RPMI7951 (cell line): ENCODE results near the gene CAMKK2. TPM values are rescaled to one million over a fixed set of nuclear protein-coding genes. Genes with fewer than 3 reads are reported as not detected.
"Not testable (repeated sequence)": the region's sequence is repeated elsewhere in the genome, so short reads cannot be mapped to it uniquely, and the experiment has no call there.

ENCODE experiments used
- DNase-seq: peaks from one replicate; pipeline ENCODE4 v3.0.0-alpha.2; 2012; ENCODE audit warnings: low read depth
- total RNA-seq: library from RNA; depleted of rRNA; stranded (reverse); fragments of >200 nt; shearing (Covaris generic); gene quantifications from 2 replicates; pipeline ENCODE4 v1.2.3, GENCODE V29; 2014

The CAMKK2 gene
- total RNA-seq, 1 experiment from 2014 or later, result 6.4 TPM

DNA sequence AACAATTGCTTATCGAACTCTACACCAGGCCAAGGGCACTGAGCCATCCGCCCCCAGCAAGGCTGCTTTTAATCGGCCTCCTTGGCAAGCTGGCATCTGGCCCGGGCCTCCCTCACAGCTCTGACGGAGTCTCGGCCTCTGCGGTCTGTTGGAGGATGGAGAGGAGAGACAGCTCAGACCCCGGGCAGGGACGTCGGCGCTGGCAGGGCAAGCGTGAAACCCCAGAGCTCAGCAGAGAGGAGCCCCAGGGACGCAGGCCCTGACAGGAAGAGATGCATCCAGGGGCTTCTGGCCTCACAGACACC lies 17.5 kb downstream of the CAMKK2 start:
- no peak for DNase-seq

DNA sequence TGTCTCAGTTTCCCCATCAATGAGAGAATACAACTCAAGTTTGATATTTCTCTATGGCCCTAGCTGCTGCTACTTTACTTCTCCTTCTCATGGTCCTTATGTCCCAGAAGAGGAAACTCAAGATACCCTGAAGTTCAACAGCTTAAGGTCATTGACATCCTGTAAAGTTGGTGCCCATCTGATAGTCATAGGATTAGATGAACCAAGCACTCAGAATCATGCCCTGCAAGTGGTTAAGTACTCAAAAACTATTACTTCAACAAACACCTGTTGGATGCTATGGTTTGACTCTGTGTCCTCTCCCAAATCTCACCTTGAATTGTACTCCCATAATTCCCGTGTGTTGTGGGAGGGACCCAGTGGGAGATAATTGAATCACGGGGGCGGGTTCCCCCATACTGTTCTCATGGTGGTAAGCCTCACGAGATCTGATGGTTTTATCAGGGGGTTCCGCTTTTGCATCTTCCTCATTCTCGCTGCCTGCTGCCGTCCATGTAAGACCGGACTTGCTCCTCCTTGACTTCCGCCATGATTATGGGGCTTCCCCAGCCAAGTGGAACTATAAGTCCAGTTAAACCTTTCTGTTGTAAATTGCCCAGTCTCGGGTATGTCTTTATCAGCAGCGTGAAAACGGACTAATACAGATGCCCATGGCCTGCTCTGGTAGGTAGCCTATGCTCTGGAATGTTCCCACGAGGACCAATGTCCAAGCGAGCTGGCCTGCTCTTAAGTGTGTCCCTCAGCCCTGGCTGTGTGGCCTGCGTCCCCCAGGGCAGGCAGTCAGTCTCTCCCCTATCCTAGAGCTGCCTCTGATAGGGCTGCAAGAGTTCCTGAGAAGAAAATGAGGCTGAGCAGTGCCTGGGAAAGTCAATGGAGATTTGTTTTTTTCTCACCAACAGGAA lies 18.1 kb downstream of the CAMKK2 start:
- DNase-seq, result no peak

DNA sequence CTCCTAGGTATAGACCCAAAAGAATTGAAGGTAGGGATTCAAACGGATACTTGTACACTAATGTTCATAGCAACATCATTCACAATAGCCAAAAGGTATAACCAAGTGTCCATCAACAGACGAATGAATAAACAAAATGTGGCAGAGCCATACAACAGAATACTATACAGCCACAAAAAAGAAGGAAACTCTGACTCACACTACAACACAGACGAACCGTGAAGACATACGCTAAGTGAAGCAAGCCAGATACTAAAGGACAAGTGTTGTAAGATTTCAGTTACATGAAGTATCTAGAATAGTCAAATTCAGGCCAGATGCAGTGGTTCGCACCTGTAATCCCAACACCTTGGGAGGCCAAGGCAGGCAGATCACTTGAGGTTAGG lies 19.1 kb downstream of the CAMKK2 start:
- no peak for DNase-seq

DNA sequence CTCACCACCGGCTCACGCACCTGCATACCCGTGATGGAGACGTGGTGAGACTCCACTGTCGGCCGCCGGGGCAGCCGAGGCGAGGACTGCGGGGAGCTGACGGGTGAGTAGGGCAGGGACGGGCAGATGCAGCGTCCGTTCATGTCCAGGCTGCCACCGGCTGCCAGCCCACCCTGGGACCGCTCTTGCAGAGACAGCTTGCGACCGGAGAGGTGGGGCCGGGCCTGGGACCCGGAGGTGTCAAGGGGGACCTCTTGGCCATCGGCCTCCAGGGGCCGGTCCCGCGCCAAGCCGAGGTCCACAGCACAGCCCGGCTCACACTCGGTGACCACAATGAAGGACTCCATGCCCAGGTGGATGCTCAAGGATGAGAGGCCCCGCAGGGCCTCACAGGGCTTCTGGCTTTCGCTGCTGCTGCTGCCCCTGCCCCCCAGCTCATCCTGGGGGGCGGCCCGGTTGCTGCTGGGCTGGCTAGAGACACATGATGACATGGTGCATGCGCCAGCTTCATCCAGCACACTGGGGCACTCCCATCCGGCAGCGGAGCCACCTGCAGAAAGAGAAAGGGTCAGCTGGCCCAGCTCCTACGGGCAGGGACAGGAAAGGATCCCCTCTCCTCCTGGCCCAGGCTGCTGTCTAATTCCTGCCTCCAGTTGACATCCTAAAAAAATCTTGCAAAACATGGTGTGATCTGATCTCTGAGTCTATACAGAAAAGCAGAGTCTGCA lies 22.3 kb downstream of the CAMKK2 start:
- no peak for DNase-seq

DNA sequence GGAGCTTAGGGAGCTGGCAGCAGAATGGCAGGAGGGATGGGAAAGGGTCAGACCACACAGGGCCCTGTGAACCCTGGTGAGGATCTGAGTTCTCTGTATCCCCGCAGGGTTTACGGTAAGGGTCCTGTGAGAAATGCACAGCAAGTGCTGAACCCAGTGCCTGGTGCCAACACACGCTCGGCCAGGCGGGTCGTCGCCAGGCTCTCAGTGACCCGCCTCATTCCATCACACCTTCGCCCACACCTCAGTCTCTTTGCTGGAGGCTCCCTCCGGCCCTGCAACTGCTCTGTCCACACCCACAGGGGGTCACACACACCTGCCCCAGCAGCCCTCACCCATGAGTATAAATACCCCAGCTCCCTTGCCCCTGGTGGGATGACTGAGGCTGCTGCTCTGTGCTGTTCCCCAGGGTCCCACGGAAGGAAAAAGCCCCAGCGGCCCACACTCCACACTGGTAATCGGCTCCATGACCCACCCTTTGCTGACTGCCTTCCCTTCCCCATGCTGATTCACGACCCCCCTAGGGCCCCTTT lies 23.1 kb downstream of the CAMKK2 start:
- DNase-seq, result no peak

DNA sequence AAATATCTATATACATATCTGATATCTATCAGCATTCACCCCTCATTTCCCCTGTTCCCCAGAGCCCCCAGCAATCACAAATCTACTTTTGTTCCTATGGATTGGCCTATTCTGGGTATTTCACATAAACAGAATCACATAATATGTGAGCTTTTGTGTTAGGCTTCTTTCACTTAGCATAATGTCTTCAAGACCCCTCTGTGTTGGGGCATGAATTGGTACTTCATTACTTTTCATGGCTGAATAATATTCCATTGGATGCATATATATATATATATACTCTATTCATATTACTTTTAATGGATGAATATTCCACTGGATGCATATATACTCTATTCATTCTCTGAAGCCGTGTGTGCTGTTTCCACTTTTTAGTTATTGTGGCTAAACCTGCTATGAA lies 28.7 kb downstream of the CAMKK2 start:
- no peak for DNase-seq

DNA sequence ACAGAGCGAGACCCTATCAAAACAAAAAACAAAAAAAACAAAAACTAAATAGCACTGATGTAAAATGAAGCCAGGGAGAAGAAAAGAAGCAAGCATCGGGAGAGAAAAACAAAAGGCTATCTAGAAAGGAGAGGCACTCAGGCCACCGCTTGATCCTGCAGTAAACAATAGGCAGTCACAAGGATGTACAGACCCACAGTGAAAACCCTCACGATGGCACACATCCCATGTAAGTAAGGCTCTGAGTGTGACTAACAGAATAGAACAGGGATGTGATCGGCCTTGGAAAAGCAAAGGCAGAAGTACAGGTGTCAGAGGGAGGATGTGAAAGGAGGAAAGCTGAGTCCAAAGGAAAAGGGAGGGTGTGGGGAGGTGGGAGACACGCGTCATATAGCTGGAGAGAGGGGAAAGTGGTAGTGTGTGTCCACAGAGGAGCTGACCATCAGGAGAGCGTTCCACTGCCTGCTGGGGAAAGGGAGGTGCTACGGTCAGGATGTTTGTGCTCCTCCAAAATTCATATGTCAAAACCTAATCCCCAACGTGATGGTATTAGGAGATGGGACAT lies 31.5 kb downstream of the CAMKK2 start:
- no peak for DNase-seq

DNA sequence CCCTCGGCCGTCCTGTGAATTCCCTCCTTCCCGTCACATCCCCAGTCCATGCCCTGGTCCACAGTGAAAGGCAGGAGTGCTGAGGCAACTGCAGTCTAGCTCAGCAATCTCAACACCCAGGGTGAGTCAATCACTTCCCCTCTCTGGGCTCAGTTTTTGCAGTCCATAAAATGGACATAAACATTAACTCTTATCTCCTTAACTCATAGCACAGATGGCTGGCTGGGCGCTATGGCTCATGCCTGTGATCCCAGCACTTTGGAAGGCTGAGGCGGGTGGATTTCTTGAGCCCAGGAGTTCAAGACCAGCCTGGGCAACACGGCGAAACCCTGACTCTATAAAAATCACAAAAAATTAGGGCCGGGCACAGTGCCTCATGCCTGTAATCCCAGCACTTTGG lies 32.4 kb downstream of the CAMKK2 start:
- DNase-seq, result no peak

DNA sequence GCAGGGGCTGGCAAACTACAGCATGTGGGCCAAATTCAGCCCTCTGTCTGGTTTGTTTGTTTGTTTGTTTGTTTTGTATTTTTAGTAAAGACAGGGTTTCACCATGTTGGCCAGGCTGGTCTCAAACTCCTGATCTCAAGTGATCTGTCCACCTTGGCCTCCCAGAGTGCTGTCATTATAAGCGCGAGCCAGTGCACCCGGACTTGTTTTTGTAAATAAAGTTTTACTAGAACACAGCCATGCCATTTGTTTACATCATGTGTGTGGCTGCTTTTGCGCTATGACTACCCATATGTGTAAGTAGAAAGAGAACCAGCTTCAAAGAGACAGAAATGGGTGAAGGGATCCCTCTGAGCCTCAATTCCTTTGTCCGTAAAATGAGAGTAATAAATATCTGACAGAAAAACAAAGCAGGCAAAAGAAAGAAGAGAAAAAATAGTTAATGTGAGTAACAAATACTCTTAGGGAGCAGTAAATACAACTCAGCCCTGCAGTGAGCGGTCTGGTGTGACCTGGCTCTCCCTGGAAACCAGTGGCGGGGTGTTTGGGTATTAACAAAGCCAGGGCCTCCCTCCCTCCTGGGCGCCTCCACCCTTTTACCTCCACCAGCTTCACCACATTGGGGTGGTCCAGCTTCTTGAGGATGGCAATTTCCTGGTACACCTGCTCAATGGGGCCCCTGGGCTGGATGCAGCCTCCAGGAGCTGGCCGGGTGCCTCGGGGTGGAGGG lies 33.1 kb downstream of the CAMKK2 start:
- DNase-seq, result no peak

DNA sequence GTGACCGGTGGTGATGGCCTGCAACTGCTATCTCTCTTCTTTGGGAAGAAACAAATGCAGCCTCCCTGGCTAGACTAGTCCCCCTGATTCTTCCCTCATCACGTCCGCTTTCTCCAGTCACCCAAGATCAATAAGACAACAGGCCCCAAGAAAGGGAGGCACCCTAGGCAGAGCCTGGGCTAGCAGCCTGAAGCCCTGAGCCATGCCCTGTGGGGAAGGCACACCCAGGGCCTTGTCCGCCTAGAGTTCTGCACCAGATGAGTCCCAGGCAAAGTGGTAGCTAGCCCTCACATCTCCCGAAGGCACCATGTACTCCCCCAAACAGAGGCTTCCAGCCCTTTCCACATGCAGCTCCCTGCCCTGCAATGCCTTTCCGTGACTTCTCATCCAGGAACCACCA lies 35.1 kb downstream of the CAMKK2 start:
- DNase-seq, result no peak

DNA sequence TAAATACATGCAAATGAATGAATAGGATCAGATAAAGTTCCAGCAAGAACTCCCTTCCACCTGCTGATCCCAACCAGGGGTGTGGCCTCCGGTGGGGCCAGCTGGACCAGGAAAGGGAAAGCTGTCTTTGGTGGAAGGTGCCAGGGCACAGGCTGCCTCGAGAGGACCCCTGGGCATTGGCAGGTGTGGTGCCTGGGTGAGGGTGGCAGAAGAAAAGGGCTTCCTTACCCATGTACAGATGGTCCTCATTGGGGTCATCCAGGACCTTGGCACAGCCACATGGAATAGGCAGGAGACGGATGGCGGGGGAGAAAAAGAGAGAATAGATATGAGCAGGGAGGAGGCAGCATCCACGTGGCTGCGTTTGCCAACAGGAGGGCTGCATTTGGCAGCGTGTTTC lies 36.4 kb downstream of the CAMKK2 start:
- DNase-seq, result no peak

DNA sequence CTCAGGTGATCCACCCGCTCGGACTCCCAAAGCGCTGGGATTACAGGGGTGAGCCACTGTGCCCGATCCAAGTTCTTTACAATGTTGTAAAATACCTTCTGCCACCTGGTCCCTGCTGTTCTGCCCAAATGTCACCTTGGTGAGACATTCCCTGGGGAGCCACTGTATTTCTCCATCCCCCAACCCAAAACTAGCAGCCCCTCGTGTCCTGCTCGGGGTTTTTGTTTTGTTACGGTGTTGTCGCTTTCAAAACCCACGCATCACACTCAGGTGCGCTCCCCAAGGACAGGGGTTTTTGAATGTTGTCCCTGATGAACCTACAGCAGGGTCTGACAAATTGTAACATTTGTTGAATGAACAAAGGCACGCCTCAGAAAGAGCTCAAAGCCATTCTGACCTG lies 37.4 kb downstream of the CAMKK2 start:
- DNase-seq, result no peak

DNA sequence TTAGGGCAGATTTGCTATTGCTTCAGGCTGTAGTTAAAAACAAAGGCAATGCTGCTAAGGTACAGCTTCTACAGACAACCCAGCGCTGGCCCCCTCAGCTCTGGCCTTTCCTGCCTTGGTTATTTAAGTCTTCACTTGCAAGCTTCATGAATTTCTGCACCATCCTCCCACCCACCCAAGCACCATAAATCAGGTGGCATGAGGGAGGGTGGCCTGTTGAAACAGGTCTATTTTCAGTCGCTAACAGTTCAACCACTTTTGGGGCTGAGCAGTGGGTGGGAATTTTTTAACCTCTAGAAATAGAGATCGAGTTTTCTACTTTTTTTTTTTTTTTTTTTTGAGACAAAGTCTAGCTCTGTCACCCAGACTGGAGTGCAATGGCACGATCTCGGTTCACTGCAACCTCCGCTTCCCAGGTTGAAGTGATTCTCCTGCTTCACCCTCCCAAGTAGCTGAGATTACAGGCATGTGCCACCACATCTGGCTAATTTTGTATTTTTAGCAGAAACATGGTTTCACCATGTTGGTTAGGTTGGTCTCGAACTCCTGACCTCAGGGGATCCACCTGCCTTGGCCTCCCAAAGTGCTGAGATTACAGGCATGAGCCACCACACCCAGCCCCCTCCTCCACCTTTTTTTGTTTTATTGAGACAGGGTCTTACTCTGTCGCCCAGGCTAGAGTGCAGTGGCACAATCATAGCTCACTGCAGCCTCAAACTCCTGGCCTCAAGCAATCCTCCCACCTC lies 38.6 kb downstream of the CAMKK2 start:
- not testable (repeated sequence) for DNase-seq

DNA sequence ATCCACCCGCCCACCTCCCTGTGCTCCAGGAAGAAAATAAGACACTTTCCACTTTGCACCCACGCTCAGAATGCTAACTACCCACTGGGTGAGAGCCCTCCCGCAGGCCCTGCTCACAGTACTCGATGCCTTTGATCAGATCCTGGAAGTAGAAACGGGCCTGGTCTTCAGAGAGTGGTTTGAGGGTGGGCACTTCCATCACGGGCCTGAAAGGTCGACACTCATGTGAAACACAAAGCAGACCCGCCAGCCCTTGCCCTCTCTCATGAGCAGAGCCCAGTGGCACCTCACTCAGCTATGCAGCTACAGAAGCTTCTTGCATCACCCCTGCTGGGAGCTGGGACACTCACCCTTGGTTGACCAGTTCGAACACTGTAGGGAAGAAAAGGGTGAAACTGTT lies 41.1 kb downstream of the CAMKK2 start:
- DNase-seq, result no peak

DNA sequence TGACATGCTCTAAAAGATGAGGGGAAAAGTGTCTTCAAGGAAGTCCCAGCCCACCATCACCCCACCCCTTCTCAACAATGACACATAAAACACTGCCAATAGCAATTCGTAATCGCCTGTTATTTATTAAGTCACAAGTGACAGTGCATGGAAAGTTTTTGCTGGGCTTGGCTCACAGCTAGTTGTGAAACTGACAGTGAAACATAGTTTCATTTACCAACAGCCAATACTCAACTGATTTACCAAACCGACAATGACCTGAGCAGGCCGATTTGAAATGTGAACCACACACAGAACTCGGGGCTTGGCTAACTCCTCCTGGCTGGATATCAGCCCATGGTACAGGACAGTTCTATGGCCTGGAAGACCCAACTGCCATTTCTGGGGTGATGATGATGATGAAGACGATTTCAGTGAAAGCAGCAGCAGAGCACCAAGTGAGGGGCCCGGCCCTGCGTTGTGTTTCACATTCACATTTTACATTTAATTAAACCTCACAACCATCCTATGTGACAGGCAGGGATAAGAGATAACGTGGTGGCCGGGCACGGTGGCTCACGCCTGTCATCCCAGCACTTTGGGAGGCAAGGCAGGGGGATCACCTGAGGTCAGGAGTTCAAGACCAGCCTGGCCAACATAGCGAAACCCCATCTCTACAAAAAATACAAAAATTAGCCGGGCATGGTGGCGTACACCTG lies 42.7 kb downstream of the CAMKK2 start:
- DNase-seq, result no peak

DNA sequence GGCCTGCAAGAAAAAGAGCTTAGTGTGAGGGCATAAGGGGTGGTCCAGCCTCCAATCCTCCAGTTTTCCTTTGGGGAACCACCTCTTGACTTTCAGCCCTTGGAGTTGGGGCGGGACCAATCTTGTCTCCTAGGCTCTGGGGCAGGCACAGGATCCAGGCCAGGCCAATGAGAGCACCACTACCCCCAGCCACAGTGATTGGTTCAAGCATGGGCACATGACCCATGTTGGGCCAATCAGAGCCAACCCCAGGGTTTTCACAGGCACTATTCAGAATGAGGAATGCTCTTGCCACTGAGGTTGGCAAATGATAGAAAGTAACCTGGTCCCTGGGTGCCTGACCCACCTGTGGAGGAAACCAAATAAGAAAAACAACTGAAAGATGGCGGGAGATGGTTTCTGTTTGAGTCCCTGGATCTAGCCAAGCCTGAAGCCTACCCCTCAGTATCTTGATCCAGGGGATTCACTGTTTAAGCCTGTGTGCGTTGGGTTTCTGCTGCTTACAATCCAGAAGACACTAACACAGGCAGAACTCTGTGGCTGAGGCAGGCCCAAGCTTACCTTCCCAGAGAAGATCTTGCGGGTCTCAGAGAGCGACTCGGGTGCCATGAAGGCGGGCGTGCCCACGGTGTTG lies 43.7 kb downstream of the CAMKK2 start:
- peak; percentile 6 for DNase-seq

DNA sequence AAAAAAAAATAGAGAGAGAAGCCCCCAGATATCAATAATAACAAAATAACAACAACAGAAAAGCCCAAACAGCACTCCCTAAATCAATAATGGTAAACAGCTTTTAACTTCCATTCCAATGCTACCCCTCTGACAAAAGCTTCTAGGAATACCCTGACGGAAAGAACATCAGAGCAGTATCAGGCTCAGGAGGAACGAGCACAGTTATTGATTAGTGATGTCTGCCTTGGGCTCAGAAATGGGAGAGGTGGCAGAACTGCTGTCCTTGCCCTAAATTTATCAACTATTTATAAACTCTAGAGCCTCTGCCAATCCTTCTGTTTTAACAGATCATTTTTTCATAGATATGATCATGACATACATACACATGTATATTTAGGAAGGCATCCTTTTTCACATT lies 44.7 kb downstream of the CAMKK2 start:
- DNase-seq, result no peak

DNA sequence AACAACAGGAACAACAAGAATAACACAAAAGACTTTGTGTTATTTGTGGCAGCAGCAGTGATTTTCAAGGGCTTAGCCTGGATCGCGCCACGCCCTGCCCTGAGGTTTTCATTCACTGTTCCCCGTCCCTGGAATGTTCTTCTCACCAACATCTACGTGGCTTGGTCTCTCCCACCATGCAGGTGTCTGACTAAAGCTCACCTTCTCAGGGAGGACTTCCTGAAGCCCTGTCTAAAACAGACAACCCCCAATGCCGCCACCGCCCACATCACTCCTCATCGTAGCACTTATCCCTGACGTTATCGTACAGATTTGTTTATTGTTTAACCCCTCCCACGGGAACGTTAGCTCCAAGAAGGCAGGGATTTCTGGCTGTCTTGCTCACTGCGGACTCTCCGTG lies 46.1 kb downstream of the CAMKK2 start:
- DNase-seq, result no peak

DNA sequence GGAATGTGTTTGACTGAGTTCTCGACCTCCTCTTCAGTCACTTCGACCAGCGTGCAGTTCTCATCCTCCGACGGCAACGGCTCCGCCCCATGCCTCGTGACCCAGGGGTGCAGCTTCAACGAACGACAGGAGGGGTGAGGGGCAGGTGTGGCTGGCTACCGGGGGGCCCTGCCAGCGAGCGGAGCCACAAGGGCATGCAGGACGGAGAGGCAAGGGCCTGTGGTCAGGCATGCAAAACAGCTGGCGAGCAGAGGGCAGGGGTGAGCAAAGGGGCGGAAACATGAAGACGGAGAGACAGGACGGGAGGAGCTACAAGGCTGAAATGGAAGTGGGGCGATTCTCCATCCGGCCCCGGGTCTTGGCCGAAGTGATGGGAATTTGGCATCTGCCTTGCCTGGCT lies 47.9 kb downstream of the CAMKK2 start:
- no peak for DNase-seq

DNA sequence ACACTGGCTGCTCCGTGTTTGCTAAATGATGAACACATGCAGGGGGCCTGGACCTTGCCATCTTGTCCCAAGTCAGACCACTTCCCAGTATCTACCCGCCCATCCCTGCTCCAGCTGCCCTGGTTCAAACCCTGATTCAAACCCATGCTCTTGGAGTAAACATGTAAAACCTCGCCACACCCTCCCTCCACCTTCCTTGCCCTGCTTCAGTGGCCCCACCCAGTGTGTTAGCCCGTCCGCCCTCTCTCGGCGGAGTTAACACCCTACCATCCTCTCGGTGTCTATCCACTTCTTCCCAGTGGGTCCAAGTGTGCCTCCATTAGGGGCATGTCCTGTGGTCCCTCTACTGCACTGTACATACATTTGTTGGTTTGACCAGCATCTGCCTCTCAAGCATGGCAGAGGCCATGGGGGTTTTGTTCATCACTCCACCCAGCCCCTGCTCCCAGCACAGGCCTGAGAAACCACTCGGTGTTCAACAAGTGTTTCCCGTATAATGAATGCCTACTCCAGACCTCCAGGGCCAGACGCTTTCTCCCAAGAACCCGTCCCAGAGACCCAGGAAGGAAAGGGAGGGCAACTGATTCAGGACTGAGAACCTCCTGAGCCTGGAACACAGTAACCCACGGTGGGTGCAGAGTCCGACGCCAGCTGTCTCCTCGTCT lies 49.5 kb downstream of the CAMKK2 start:
- no peak for DNase-seq
